NCI-H82 (cell line): ENCODE measurements around the gene ZBTB17.
"Not testable (repeated sequence)": the region's sequence is repeated elsewhere in the genome, so short reads cannot be mapped to it uniquely, and the experiment has no call there.

Experiments used
- DNase-seq: peaks from one replicate; lab custom pipeline; 2025; lab: John Stamatoyannopoulos, UW

ZBTB17 gene

DNA sequence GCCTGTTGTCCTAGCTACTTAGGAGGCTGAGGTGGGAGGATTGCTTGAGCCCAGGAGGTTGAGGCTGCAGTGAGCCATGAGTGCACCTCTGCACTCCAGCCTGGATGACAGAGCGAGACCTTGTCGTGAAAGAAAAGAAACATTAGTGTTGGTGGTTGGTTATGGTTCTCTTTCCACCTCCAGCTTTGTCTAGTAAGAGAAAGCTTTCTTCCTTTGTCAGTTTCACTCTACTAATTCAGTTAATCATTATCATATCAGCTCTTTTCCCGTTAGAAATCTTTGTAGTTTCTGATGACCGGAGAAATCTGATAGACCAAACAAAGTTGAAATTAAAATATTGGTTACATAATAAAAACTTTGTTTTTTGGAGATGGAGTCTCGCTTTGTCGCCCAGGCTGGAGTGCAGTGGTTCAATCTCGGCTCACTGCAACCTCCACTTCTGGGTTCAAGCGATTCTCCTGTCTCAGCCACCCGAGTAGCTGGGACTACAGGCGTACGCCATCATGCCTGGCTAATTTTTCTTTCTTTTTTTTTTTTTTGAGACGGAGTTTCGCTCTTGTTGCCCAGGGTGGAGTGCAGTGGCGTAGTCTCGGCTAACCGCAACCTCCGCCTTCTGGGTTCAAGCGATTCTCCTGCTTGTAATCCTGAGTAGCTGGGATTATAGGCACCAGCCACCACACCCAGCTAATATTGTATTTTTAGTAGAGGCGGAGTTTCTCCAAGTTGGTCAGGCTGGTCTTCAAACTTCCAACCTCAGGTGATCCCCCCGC lies 78.9 kb downstream of the ZBTB17 start:
- DNase-seq = not testable (repeated sequence)

DNA sequence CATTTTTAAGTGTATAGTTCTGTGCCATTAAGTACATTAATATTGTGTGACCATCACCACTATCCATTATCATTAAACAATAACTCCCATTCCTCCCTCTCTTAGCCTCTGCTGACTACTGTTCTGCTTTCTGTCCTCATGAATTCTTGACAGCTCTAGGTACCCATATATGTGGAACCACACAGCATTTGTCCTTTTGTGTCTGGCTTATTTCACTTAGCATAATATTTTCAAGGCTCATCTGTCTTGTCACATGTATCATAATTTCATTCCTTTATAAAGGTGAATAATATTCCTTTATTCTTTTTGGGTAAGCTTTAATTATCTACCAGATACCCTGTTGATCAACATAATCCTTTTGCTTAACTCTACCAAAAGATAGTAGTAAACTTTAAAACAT lies 80.7 kb downstream of the ZBTB17 start:
- DNase-seq = no peak

GRCh38 chr1:15892857-15893599 lies 82.9 kb downstream of the ZBTB17 start:
- DNase-seq = peak; percentile 21
